H1 (cell line): Measurements from ENCODE around the gene LRIT2. TPM values are rescaled to one million over a fixed set of nuclear protein-coding genes. Genes with fewer than 3 reads are reported as not detected.

ENCODE experiments used
- CTCF ChIA-PET: fragments of 300-600 bp; sonication (Branson Sonifier 250); formaldehyde crosslinking; loops from one replicate; lab custom pipeline; 2021; ENCODE audit not compliant: partially characterized antibody; lab: Charles Lee
- POLR2A ChIA-PET: fragments of 300-600 bp; sonication (Branson Sonifier 250); formaldehyde crosslinking; loops from one replicate; lab custom pipeline; 2021; ENCODE audit warnings: inconsistent platforms; ENCODE audit not compliant: partially characterized antibody; lab: Charles Lee
- DNase-seq, 2 experiments: peaks; one replicate each; pipeline versions ENCODE4 v3.0.0 to v3.0.0-alpha.2; 2010 to 2022; ENCODE audit warnings: low spot score in 2 of 2, low read depth in 1 of 2, mixed read lengths in 1 of 2
- FAIRE-seq: peaks from 2 replicates; lab custom pipeline; 2011; peaks lifted over from hg19 to GRCh38; lab: Jason Lieb, UNC
- H2AFZ ChIP-seq: 2 replicates; pipeline ENCODE4 v1.8.1; 2012; ENCODE audit warnings: low read length, inconsistent platforms
- H2AK5ac ChIP-seq: 2 replicates; pipeline ENCODE4 v1.6.1; 2013; ENCODE audit warnings: low read depth, low read length
- H2BK120ac ChIP-seq: replicated peaks from 2 replicates; pipeline ENCODE3; 2013; ENCODE audit warnings: low read depth, low read length, inconsistent platforms
- H2BK12ac ChIP-seq: 2 replicates; pipeline ENCODE4 v1.6.1; 2013; ENCODE audit warnings: low read depth, low read length
- H2BK15ac ChIP-seq: 2 replicates; pipeline ENCODE4 v1.6.1; 2013; ENCODE audit warnings: low read length
- H2BK20ac ChIP-seq: 2 replicates; pipeline ENCODE4 v1.6.1; 2013; ENCODE audit warnings: low read length
- H2BK5ac ChIP-seq: 2 replicates; pipeline ENCODE4 v1.6.1; 2013; ENCODE audit warnings: low read depth, low read length
- H3K14ac ChIP-seq: 2 replicates; pipeline ENCODE4 v1.6.1; 2013; ENCODE audit warnings: inconsistent platforms; ENCODE audit not compliant: insufficient read length
- H3K18ac ChIP-seq: 2 replicates; pipeline ENCODE4 v1.6.1; 2013; ENCODE audit warnings: low read length; ENCODE audit errors: extremely low read depth
- H3K23ac ChIP-seq: 2 replicates; pipeline ENCODE4 v1.6.1; 2013; ENCODE audit warnings: inconsistent platforms; ENCODE audit not compliant: insufficient read length
- H3K23me2 ChIP-seq: 2 replicates; pipeline ENCODE4 v1.6.1; 2013; ENCODE audit warnings: low read depth, low read length
- H3K27ac ChIP-seq: 2 replicates; pipeline ENCODE4 v1.6.1; 2011; ENCODE audit warnings: low read depth, low read length, inconsistent platforms
- H3K27me3 ChIP-seq, 4 experiments: replicated peaks in 1 of 4; 1 replicate in 1 of 4; 2 replicates in 3 of 4; pipeline versions ENCODE4 v1.6.1 to v1.8.1; 2011 to 2013; ENCODE audit warnings: low read length in 3 of 4, mild to moderate bottlenecking in 3 of 4, inconsistent platforms in 2 of 4, mixed read lengths in 2 of 4, moderate library complexity in 1 of 4; ENCODE audit not compliant: control insufficient read depth in 3 of 4, insufficient read depth in 3 of 4; ENCODE audit errors: extremely low read depth in 1 of 4
- H3K36me3 ChIP-seq, 4 experiments: 2 replicates each; pipeline versions ENCODE4 v1.6.1 to v1.8.1; 2011 to 2013; ENCODE audit warnings: mild to moderate bottlenecking in 4 of 4, low read length in 3 of 4, moderate library complexity in 2 of 4, control low read depth in 1 of 4, inconsistent platforms in 1 of 4; ENCODE audit not compliant: insufficient read depth in 4 of 4, control insufficient read depth in 2 of 4
- H3K4ac ChIP-seq: replicated peaks from 2 replicates; pipeline ENCODE3; 2013; ENCODE audit warnings: low read length, low read depth, mixed read lengths, inconsistent platforms; ENCODE audit not compliant: insufficient read length
- H3K4me1 ChIP-seq, 4 experiments: replicated peaks in 1 of 4; 1 replicate in 1 of 4; 2 replicates in 3 of 4; pipeline versions ENCODE4 v1.6.1 to v1.8.1; 2011 to 2013; ENCODE audit warnings: low read length in 3 of 4, inconsistent platforms in 2 of 4, mixed read lengths in 1 of 4; ENCODE audit not compliant: insufficient read depth in 4 of 4, control insufficient read depth in 3 of 4
- H3K4me2 ChIP-seq, 2 experiments: 2 replicates each; pipeline versions ENCODE4 v1.6.1 to v1.8.1; 2011 to 2013; ENCODE audit warnings: low read depth in 2 of 2, low read length in 2 of 2, control low read depth in 1 of 2, inconsistent platforms in 1 of 2, mild to moderate bottlenecking in 1 of 2; ENCODE audit not compliant: insufficient read depth in 1 of 2
- H3K4me3 ChIP-seq, 4 experiments: fragments of 200-600, 300-600 bp in 1 of 4; sonication (generic), shearing (Covaris generic), sonication (Bioruptor Twin) in 1 of 4; 2 replicates each; pipeline versions ENCODE4 v1.5.1 to v1.8.1; 2011 to 2016; ENCODE audit warnings: low read length in 4 of 4, low read depth in 3 of 4, control low read depth in 2 of 4, inconsistent platforms in 2 of 4, mild to moderate bottlenecking in 2 of 4, mixed read lengths in 1 of 4, moderate library complexity in 1 of 4; ENCODE audit not compliant: insufficient read depth in 2 of 4; ENCODE audit errors: extremely low read depth in 1 of 4
- H3K56ac ChIP-seq: replicated peaks from 2 replicates; pipeline ENCODE3; 2013; ENCODE audit warnings: low read depth, mild to moderate bottlenecking, mixed read lengths, low read length, inconsistent platforms; ENCODE audit not compliant: insufficient read length
- H3K79me1 ChIP-seq: 2 replicates; pipeline ENCODE4 v1.6.1; 2013; ENCODE audit warnings: low read depth, low read length, control low read depth
- H3K79me2 ChIP-seq, 2 experiments: 2 replicates each; pipeline versions ENCODE4 v1.6.1 to v1.8.1; 2012 to 2013; ENCODE audit warnings: low read length in 2 of 2, mild to moderate bottlenecking in 2 of 2, inconsistent platforms in 1 of 2; ENCODE audit not compliant: insufficient read depth in 2 of 2, control insufficient read depth in 1 of 2
- H3K9ac ChIP-seq, 4 experiments: replicated peaks in 1 of 4; 1 replicate in 1 of 4; 2 replicates in 3 of 4; pipeline versions ENCODE4 v1.6.1 to v1.8.1; 2011 to 2013; ENCODE audit warnings: low read depth in 3 of 4, low read length in 3 of 4, control low read depth in 2 of 4, mild to moderate bottlenecking in 2 of 4, moderate library complexity in 2 of 4, inconsistent platforms in 1 of 4; ENCODE audit errors: extremely low read depth in 1 of 4
- H3K9me3 ChIP-seq, 2 experiments: 2 replicates each; pipeline versions ENCODE4 v1.6.1 to v1.8.1; 2012 to 2013; ENCODE audit warnings: mild to moderate bottlenecking in 2 of 2, moderate library complexity in 2 of 2, control low read depth in 1 of 2, inconsistent platforms in 1 of 2, low read depth in 1 of 2, low read length in 1 of 2, mixed read lengths in 1 of 2; ENCODE audit not compliant: insufficient read depth in 2 of 2
- H4K20me1 ChIP-seq, 2 experiments: replicated peaks in 1 of 2; 2 replicates each; pipeline versions ENCODE3 to v1.8.1; 2011 to 2013; ENCODE audit warnings: inconsistent platforms in 2 of 2, low read length in 2 of 2, mild to moderate bottlenecking in 1 of 2; ENCODE audit not compliant: insufficient read depth in 2 of 2, control insufficient read depth in 1 of 2
- H4K5ac ChIP-seq: 2 replicates; pipeline ENCODE4 v1.6.1; 2013; ENCODE audit warnings: low read length, low read depth, mixed read lengths, inconsistent platforms; ENCODE audit not compliant: insufficient read length
- H4K8ac ChIP-seq: 2 replicates; pipeline ENCODE4 v1.8.0; 2013; ENCODE audit warnings: mild to moderate bottlenecking, moderate library complexity, low read length, inconsistent platforms; ENCODE audit not compliant: insufficient read depth; ENCODE audit errors: extremely low read depth
- H4K91ac ChIP-seq: replicated peaks from 2 replicates; pipeline ENCODE3; 2013; ENCODE audit warnings: low read length, mixed read lengths, inconsistent platforms; ENCODE audit not compliant: insufficient read length
- BCL11A ChIP-seq, 2 experiments: IDR thresholded peaks; one replicate each; pipeline ENCODE4 v1.6.1; 2011; ENCODE audit warnings: low read depth in 2 of 2, low read length in 2 of 2, mild to moderate bottlenecking in 2 of 2
- EZH2 ChIP-seq: fragments of 200-600 bp; sonication (generic); IDR thresholded peaks from 2 replicates; pipeline ENCODE4 v1.7.1; 2012; ENCODE audit warnings: low read depth, mild to moderate bottlenecking, moderate library complexity, low read length, inconsistent platforms; ENCODE audit not compliant: severe bottlenecking
- SIRT6 ChIP-seq: IDR thresholded peaks from one replicate; pipeline ENCODE4 v1.7.1; 2012; ENCODE audit warnings: low read length, inconsistent platforms
- SP2 ChIP-seq: IDR thresholded peaks from 2 replicates; pipeline ENCODE4 v1.6.1; 2012; ENCODE audit warnings: mild to moderate bottlenecking, low read length, inconsistent platforms
- WGBS, 2 experiments: shearing (Covaris generic) in 1 of 2; methylation state at CpG; one replicate each; pipeline versions ENCODE4 v1.1.6 to v1.1.7; 2013 to 2015; ENCODE audit warnings: low lambda C conversion rate in 2 of 2, mixed read lengths in 2 of 2, inconsistent platforms in 1 of 2, low coverage in 1 of 2, missing lambda C conversion rate in 1 of 2; ENCODE audit not compliant: insufficient replicate concordance in 2 of 2, insufficient coverage in 1 of 2, insufficient read length in 1 of 2; ENCODE audit errors: extremely low coverage in 1 of 2, missing lambda C conversion rate in 1 of 2; 5-methylcytosine and 5-hydroxymethylcytosine counted together
- polyA plus RNA-seq, 7 experiments: library from polyadenylated mRNA; depleted of rRNA in 3 of 7; stranded (reverse) in 5 of 7; unstranded in 2 of 7; fragments of >200 nt in 5 of 7; fragments of 200-250 nt in 2 of 7; gene quantifications; 1 replicate in 5 of 7; 2 replicates in 1 of 7; 4 replicates in 1 of 7; pipeline versions ENCODE4 v1.2.1 to v1.2.3, GENCODE V29; 2011 to 2013; ENCODE audit warnings: missing spikeins in 2 of 7, mixed read lengths in 2 of 7
- total RNA-seq: library from RNA; stranded (reverse); fragmentation: NEBNext Ultra II Directional; extraction: Animal tissue kit (Norgen Biotek cat#: 25700); gene quantifications from 2 replicates; pipeline ENCODE4 v1.2.1, GENCODE V29; 2021

The LRIT2 gene
- total and polyA plus RNA-seq, 2 of the 8 experiments (the other 6 are each of a cell fraction or from before 2014, with no cell fraction given) = not detected

GRCh38 chr10:84243759-84244158 is 18.4 kb upstream of the LRIT2 start:
- TF ChIP-seq SP2 (no peak), SIRT6 (no peak), BCL11A (IDR thresholded peaks at IDR 0.05; ENCODE audit: low read depth in 2 of 2, low read length in 2 of 2) (no peak), EZH2 (no peak)
- DNase-seq = no peak
- ChIA-PET POLR2A (no interaction called here), CTCF (interaction anchor here (0.6 to 11.2 kb wide), 9 partner anchors 10 to 301 kb away, joined by 3 to 102 read pairs (median 3); no protein-coding TSS in a partner anchor)
- no peak overlapping the region for H2AK5ac ChIP-seq
- no peaks in the 10 kb centered on the region for H4K20me1 ChIP-seq
- FAIRE-seq = no peak
- no peak overlapping the region for H3K56ac ChIP-seq
- H2BK15ac ChIP-seq = no peak overlapping the region
- no peak overlapping the region for H2AFZ ChIP-seq
- no peak overlapping the region for H2BK12ac ChIP-seq
- H3K23ac ChIP-seq = no peak overlapping the region
- H3K9ac ChIP-seq = no peak overlapping the region
- no peak overlapping the region for H3K4me2 ChIP-seq
- H3K23me2 ChIP-seq = no peaks in the 10 kb centered on the region; the same call in 1 of the 2 replicates
- no peak overlapping the region for H3K4me3 ChIP-seq
- no peaks in the 10 kb centered on the region; a peak in 2 of 7 replicates for H3K27me3 ChIP-seq
- no peak overlapping the region for H4K5ac ChIP-seq
- WGBS, 2 experiments = 85% methylated on average over 3 of the region's 3 CpGs; no CpG with 5 or more reads in 1 of the 2 experiments
- no peaks in the 10 kb centered on the region for H3K4me1 ChIP-seq
- H3K4ac ChIP-seq = no peak overlapping the region
- H2BK120ac ChIP-seq = no peak overlapping the region
- H2BK20ac ChIP-seq = no peak overlapping the region
- H3K79me1 ChIP-seq = no peaks in the 10 kb centered on the region
- no peak overlapping the region for H2BK5ac ChIP-seq
- no peak overlapping the region for H4K8ac ChIP-seq
- no peak overlapping the region for H4K91ac ChIP-seq
- H3K14ac ChIP-seq = no peak overlapping the region
- no peak overlapping the region for H3K18ac ChIP-seq
- no peaks in the 10 kb centered on the region for H3K36me3 ChIP-seq
- no peak overlapping the region for H3K27ac ChIP-seq
- no peaks in the 10 kb centered on the region for H3K79me2 ChIP-seq
- H3K9me3 ChIP-seq = no peaks in the 10 kb centered on the region
